Upper lobe of left lung (tissue), 4 donors: ENCODE results near the gene LCP1.

Experiments
- CTCF ChIP-seq, 6 experiments: fragments of 450-650 bp in 4 of 6; fragments of 200-600 bp in 2 of 6; sonication (generic) in 2 of 6; IDR thresholded peaks; one replicate each; pipeline ENCODE4 v1.5.1; 2016 to 2019; ENCODE audit warnings: antibody characterized with exemption in 6 of 6
- EP300 ChIP-seq, 4 donors: sonication (generic); formaldehyde crosslinking; IDR thresholded peaks; one replicate each; pipeline ENCODE4 v1.5.1; 2017; ENCODE audit warnings: antibody characterized with exemption in 4 of 4, control low read depth in 2 of 4
- POLR2A ChIP-seq, 4 donors: fragments of 450-650 bp; IDR thresholded peaks; one replicate each; pipeline ENCODE4 v1.5.1; 2016 to 2017; ENCODE audit warnings: antibody characterized with exemption in 4 of 4, mild to moderate bottlenecking in 2 of 4
- POLR2AphosphoS5 ChIP-seq, 2 donors: sonication (generic); formaldehyde crosslinking; IDR thresholded peaks; one replicate each; pipeline ENCODE4 v1.5.1; 2017; ENCODE audit warnings: antibody characterized with exemption in 2 of 2

- TF ChIP-seq CTCF (IDR thresholded peaks at IDR 0.05) (peak; percentile 44 to 73 (median 68)), POLR2AphosphoS5 (IDR thresholded peaks at IDR 0.05) (no peak), POLR2A (IDR thresholded peaks at IDR 0.05) (no peak), EP300 (IDR thresholded peaks at IDR 0.05) (no peak)
These were observed 21.4 kb downstream of the LCP1 start for GRCh38 chr13:46160471-46161066.
